IMR-90 (cell line): Measurements from ENCODE around the gene PDXK. TPM values are rescaled to one million over a fixed set of nuclear protein-coding genes. Genes with fewer than 3 reads are reported as not detected.

Source experiments
- ATAC-seq: fragments of 200-7000 bp; cut with Tn5 transposase; 2 replicates; pipeline ENCODE4 v1.9.1; 2020; ENCODE audit warnings: low read depth, mild to moderate bottlenecking, moderate library complexity
- BruUV-seq: library from RNA; stranded (reverse); fragments of 400-500 nt; replicated peaks from 2 replicates; lab custom pipeline; 2021; lab: Mats Ljungman, UMichigan
- CTCF ChIA-PET: fragments of 300-600 bp; formaldehyde crosslinking; extraction: SDS; loops from one replicate; lab custom pipeline; 2021; ENCODE audit warnings: antibody characterized with exemption; lab: Yijun Ruan, JAX
- POLR2A ChIA-PET: fragments of 300-600 bp; sonication (Branson Sonifier 250); formaldehyde crosslinking; loops from one replicate; lab custom pipeline; 2022; ENCODE audit warnings: antibody characterized with exemption; ENCODE audit not compliant: unreplicated experiment; lab: Charles Lee
- DNase-seq: peaks from one replicate; pipeline ENCODE4 v3.0.0; 2013
- H2AFZ ChIP-seq: replicated peaks from 2 replicates; pipeline ENCODE3; 2013; ENCODE audit warnings: low read length, mild to moderate bottlenecking; ENCODE audit not compliant: poor library complexity
- H2AK5ac ChIP-seq: 2 replicates; pipeline ENCODE4 v1.6.1; 2013; ENCODE audit warnings: low read depth, low read length, inconsistent platforms
- H2AK9ac ChIP-seq: replicated peaks from 2 replicates; pipeline ENCODE3; 2013; ENCODE audit warnings: mild to moderate bottlenecking, low read depth, low read length, moderate library complexity; ENCODE audit not compliant: poor library complexity
- H2BK120ac ChIP-seq: 2 replicates; pipeline ENCODE4 v1.6.1; 2013; ENCODE audit warnings: low read depth, low read length, inconsistent platforms
- H2BK15ac ChIP-seq: 3 replicates; pipeline ENCODE4 v1.6.1; 2013; ENCODE audit warnings: low read depth, low read length, inconsistent platforms
- H2BK20ac ChIP-seq: 2 replicates; pipeline ENCODE4 v1.6.1; 2013; ENCODE audit warnings: low read depth, mild to moderate bottlenecking, inconsistent platforms, low read length, moderate library complexity
- H2BK5ac ChIP-seq: 2 replicates; pipeline ENCODE4 v1.6.1; 2013; ENCODE audit warnings: mild to moderate bottlenecking, low read depth, low read length, inconsistent platforms; ENCODE audit not compliant: poor library complexity, severe bottlenecking
- H3K14ac ChIP-seq: replicated peaks from 2 replicates; pipeline ENCODE4 v1.6.1; 2013; ENCODE audit warnings: low read depth, low read length, inconsistent platforms
- H3K18ac ChIP-seq: 2 replicates; pipeline ENCODE4 v1.6.1; 2013; ENCODE audit warnings: low read depth, low read length, control low read depth
- H3K23ac ChIP-seq: 2 replicates; pipeline ENCODE4 v1.6.1; 2013; ENCODE audit warnings: low read depth, low read length, inconsistent platforms
- H3K27ac ChIP-seq: 2 replicates; pipeline ENCODE4 v1.5.1; 2013; ENCODE audit warnings: mild to moderate bottlenecking, control low read depth, low read length; ENCODE audit not compliant: insufficient read depth
- H3K27me3 ChIP-seq: 2 replicates; pipeline ENCODE4 v1.6.1; 2013; ENCODE audit warnings: low read length; ENCODE audit not compliant: control insufficient read depth, insufficient read depth
- H3K36me3 ChIP-seq: 2 replicates; pipeline ENCODE4 v1.6.1; 2013; ENCODE audit warnings: low read length, mixed read lengths; ENCODE audit not compliant: control insufficient read depth, insufficient read depth
- H3K4ac ChIP-seq: 2 replicates; pipeline ENCODE4 v1.6.1; 2013; ENCODE audit warnings: low read depth, low read length, inconsistent platforms
- H3K4me1 ChIP-seq: 2 replicates; pipeline ENCODE4 v1.6.1; 2013; ENCODE audit warnings: low read length, mixed read lengths; ENCODE audit not compliant: control insufficient read depth, insufficient read depth
- H3K4me2 ChIP-seq: 2 replicates; pipeline ENCODE4 v1.6.1; 2013; ENCODE audit warnings: low read depth, mild to moderate bottlenecking, control low read depth, low read length, moderate library complexity
- H3K4me3 ChIP-seq: 2 replicates; pipeline ENCODE4 v1.5.1; 2013; ENCODE audit warnings: low read depth, mild to moderate bottlenecking, control low read depth, low read length, moderate library complexity; ENCODE audit not compliant: insufficient read depth
- H3K56ac ChIP-seq: 2 replicates; pipeline ENCODE4 v1.6.1; 2013; ENCODE audit warnings: low read length, inconsistent platforms; ENCODE audit not compliant: insufficient read depth; ENCODE audit errors: extremely low read depth
- H3K79me1 ChIP-seq, 2 experiments: 2 replicates each; pipeline ENCODE4 v1.6.1; 2013; ENCODE audit warnings: low read length in 2 of 2, inconsistent platforms in 1 of 2, low read depth in 1 of 2
- H3K9ac ChIP-seq: 2 replicates; pipeline ENCODE4 v1.6.1; 2013; ENCODE audit warnings: low read depth, low read length, control low read depth
- H3K9me1 ChIP-seq: 2 replicates; pipeline ENCODE4 v1.6.1; 2013; ENCODE audit warnings: low read length, inconsistent platforms; ENCODE audit not compliant: insufficient read depth
- H3K9me3 ChIP-seq: 2 replicates; pipeline ENCODE4 v1.6.1; 2013; ENCODE audit warnings: low read length; ENCODE audit not compliant: control insufficient read depth, insufficient read depth
- H4K20me1 ChIP-seq: 2 replicates; pipeline ENCODE4 v1.6.1; 2013; ENCODE audit warnings: low read length, inconsistent platforms; ENCODE audit not compliant: insufficient read depth
- H4K5ac ChIP-seq: 2 replicates; pipeline ENCODE4 v1.6.1; 2013; ENCODE audit warnings: mild to moderate bottlenecking, low read depth, low read length, control low read depth
- H4K8ac ChIP-seq, 2 experiments: 2 replicates each; pipeline ENCODE4 v1.6.1; 2013; ENCODE audit warnings: low read depth in 2 of 2, low read length in 2 of 2, control low read depth in 1 of 2, inconsistent platforms in 1 of 2
- H4K91ac ChIP-seq: 2 replicates; pipeline ENCODE4 v1.6.1; 2013; ENCODE audit warnings: low read depth, low read length, inconsistent platforms; ENCODE audit not compliant: insufficient read depth
- BHLHE40 ChIP-seq: fragments of 150-350 bp; IDR thresholded peaks from 2 replicates; pipeline ENCODE4 v1.6.1; 2016; ENCODE audit warnings: mild to moderate bottlenecking, low read depth, low read length
- CEBPB ChIP-seq: IDR thresholded peaks from 2 replicates; pipeline ENCODE4 v1.6.1; 2012; ENCODE audit warnings: low read depth, low read length, improper control_type of control experiment
- CHD1 ChIP-seq: IDR thresholded peaks from 2 replicates; pipeline ENCODE4 v1.6.1; 2012; ENCODE audit warnings: low read depth, low read length, improper control_type of control experiment
- CTCF ChIP-seq: conservative IDR thresholded peaks from 2 replicates; pipeline ENCODE4 v1.5.1; 2012; ENCODE audit warnings: mild to moderate bottlenecking, low read depth, low read length, improper control_type of control experiment
- FOS ChIP-seq: fragments of 150-350 bp; IDR thresholded peaks from 2 replicates; pipeline ENCODE4 v1.6.1; 2016; ENCODE audit warnings: low read depth, low read length
- MAFK ChIP-seq: IDR thresholded peaks from 2 replicates; pipeline ENCODE4 v1.6.1; 2012; ENCODE audit warnings: low read depth, low read length, improper control_type of control experiment
- MAZ ChIP-seq: IDR thresholded peaks from 2 replicates; pipeline ENCODE4 v1.6.1; 2012; ENCODE audit warnings: low read depth, mild to moderate bottlenecking, low read length, improper control_type of control experiment, moderate library complexity, borderline replicate concordance
- MXI1 ChIP-seq: IDR thresholded peaks from 2 replicates; pipeline ENCODE4 v1.6.1; 2012; ENCODE audit warnings: low read depth, mild to moderate bottlenecking, low read length, moderate library complexity, borderline replicate concordance
- NFE2L2 ChIP-seq: fragments of 150-350 bp; IDR thresholded peaks from 2 replicates; pipeline ENCODE4 v1.6.1; 2016; ENCODE audit warnings: low read depth, mild to moderate bottlenecking, low read length
- POLR2A ChIP-seq: IDR thresholded peaks from 2 replicates; pipeline ENCODE4 v1.6.1; 2012; ENCODE audit warnings: mild to moderate bottlenecking, low read depth, low read length
- RAD21 ChIP-seq: IDR thresholded peaks from 2 replicates; pipeline ENCODE4 v1.6.1; 2012; ENCODE audit warnings: low read length, improper control_type of control experiment
- RCOR1 ChIP-seq: IDR thresholded peaks from 2 replicates; pipeline ENCODE4 v1.6.1; 2012; ENCODE audit warnings: mild to moderate bottlenecking, low read length, improper control_type of control experiment; ENCODE audit not compliant: insufficient replicate concordance
- RFX5 ChIP-seq: IDR thresholded peaks from 2 replicates; pipeline ENCODE4 v1.8.0; 2012; ENCODE audit warnings: low read depth, mild to moderate bottlenecking, low read length, moderate library complexity
- SMC3 ChIP-seq: fragments of 150-350 bp; IDR thresholded peaks from 2 replicates; pipeline ENCODE4 v1.6.1; 2016; ENCODE audit warnings: low read depth, mild to moderate bottlenecking, antibody characterized with exemption, low read length, moderate library complexity
- WGBS, 2 experiments: methylation state at CpG; one replicate each; pipeline versions ENCODE4 v1.1.5 to v1.1.7; 2013; ENCODE audit warnings: missing lambda C conversion rate in 2 of 2; ENCODE audit not compliant: insufficient read length in 1 of 2; ENCODE audit errors: extremely low coverage in 2 of 2; 5-methylcytosine and 5-hydroxymethylcytosine counted together
- dilution Hi-C: fragments of 300-500 bp; cut with HindIII; formaldehyde crosslinking; loops from one replicate; pipeline ENCODE4 v1.14.3; 2018; ENCODE audit warnings: low sequenced_read_pairs; ENCODE audit not compliant: unreplicated experiment
- in situ Hi-C: fragments of 300-500 bp; cut with MboI; formaldehyde crosslinking; loops from 3 replicates; pipeline ENCODE4 v1.14.3; 2019; ENCODE audit warnings: low sequenced_read_pairs, inconsistent platforms, mixed read lengths
- intact Hi-C: fragments of 100-400 bp; cut with micrococcal nuclease; formaldehyde crosslinking; loops from 2 replicates; pipeline ENCODE4 v1.10.0; 2022
- polyA plus RNA-seq, 3 experiments: library from polyadenylated mRNA; depleted of rRNA; stranded (reverse); fragments of >200 nt; gene quantifications; 2 replicates each; pipeline ENCODE4 v1.2.3, GENCODE V29; 2012; ENCODE audit warnings: low replicate concordance in 1 of 3
- total RNA-seq: library from RNA; depleted of rRNA; stranded (reverse); fragments of >200 nt; gene quantifications from 2 replicates; pipeline ENCODE4 v1.2.3, GENCODE V29; 2012
- TF ChIP-seq, protein P1 (sequence below): fragments of 150-350 bp; IDR thresholded peaks from 2 replicates; pipeline ENCODE4 v1.6.1; 2017; ENCODE audit warnings: mild to moderate bottlenecking, antibody characterized with exemption, low read length, low read depth
- TF ChIP-seq, protein P2 (sequence below): fragments of 150-350 bp; IDR thresholded peaks from 2 replicates; pipeline ENCODE4 v1.6.1; 2016; ENCODE audit warnings: low read depth, mild to moderate bottlenecking, low read length, moderate library complexity, borderline replicate concordance

The PDXK gene
- total and polyA plus RNA-seq, 2 of the 4 experiments (the other 2 are of a cell fraction), result 155 to 312 TPM

DNA sequence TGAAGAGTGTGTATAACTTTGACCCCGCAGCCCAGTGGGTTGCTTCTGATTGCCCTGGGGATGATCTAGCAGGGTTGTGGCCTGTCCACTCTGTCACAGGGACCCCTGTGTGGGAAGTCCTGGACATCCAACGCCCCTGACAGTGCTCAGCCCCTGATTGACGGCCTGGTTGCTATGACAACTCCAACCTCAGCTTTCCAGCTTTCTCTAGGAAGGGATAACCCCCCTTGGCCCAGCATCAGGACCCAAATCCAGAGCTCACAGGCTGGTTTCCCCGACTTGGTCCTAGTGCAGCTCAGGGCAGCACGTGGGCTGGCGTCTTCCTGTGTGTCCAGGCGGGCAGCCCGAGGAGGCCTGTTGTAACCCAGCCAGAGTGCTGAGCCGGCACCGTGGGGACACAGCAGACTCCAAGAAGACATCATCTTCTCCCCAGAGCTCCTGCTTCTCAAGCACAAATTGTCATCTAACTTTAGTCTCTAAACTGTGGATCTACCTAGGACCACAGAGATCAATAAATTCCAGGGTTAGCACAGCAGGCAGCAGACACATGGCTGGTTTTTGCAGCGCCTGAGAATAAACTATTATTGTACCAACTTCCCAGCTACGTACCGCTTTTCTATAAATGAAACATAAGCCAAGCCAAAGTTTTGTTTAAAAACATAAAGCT lies 18.9 kb upstream of the PDXK start:
- TF ChIP-seq POLR2A, result no peak
- no peak for TF ChIP-seq BHLHE40
- TF ChIP-seq CHD1, result no peak
- no peak for TF ChIP-seq CTCF
- no peak for TF ChIP-seq NFE2L2
- no peak for TF ChIP-seq MXI1
- TF ChIP-seq MAFK, result no peak
- no peak for TF ChIP-seq SMC3
- no peak for TF ChIP-seq RCOR1
- TF ChIP-seq, protein P1, sequence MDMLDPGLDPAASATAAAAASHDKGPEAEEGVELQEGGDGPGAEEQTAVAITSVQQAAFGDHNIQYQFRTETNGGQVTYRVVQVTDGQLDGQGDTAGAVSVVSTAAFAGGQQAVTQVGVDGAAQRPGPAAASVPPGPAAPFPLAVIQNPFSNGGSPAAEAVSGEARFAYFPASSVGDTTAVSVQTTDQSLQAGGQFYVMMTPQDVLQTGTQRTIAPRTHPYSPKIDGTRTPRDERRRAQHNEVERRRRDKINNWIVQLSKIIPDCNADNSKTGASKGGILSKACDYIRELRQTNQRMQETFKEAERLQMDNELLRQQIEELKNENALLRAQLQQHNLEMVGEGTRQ, result no peak
- TF ChIP-seq FOS, result no peak
- no peak for TF ChIP-seq RFX5
- TF ChIP-seq MAZ, result no peak
- no peak for TF ChIP-seq RAD21
- no peak for TF ChIP-seq CEBPB
- TF ChIP-seq, protein P2, sequence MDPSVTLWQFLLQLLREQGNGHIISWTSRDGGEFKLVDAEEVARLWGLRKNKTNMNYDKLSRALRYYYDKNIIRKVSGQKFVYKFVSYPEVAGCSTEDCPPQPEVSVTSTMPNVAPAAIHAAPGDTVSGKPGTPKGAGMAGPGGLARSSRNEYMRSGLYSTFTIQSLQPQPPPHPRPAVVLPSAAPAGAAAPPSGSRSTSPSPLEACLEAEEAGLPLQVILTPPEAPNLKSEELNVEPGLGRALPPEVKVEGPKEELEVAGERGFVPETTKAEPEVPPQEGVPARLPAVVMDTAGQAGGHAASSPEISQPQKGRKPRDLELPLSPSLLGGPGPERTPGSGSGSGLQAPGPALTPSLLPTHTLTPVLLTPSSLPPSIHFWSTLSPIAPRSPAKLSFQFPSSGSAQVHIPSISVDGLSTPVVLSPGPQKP, result no peak
- Histone ChIP-seq H3K4ac (no peak overlapping the region), H4K20me1 (no peaks in the 10 kb centered on the region), H3K56ac (no peak overlapping the region), H2AFZ (no peak overlapping the region), H2BK20ac (no peak overlapping the region), H2AK9ac (no peak overlapping the region), H2AK5ac (no peak overlapping the region), H3K4me1 (peaks cover 5% of the 10 kb centered on the region; the same call in 1 of the 2 replicates), H3K23ac (no peak overlapping the region), H2BK15ac (no peak overlapping the region), H3K18ac (no peak overlapping the region), H3K14ac (no peak overlapping the region), H2BK120ac (no peak overlapping the region), H3K9me3 (no peaks in the 10 kb centered on the region), H3K36me3 (peaks cover 4% of the 10 kb centered on the region; the same call in 1 of the 2 replicates), H3K27ac (no peak overlapping the region), H3K4me2 (no peak overlapping the region), H3K79me1 (no peaks in the 10 kb centered on the region), H2BK5ac (no peak overlapping the region), H3K27me3 (no peaks in the 10 kb centered on the region), H4K8ac (no peak overlapping the region), H3K4me3 (no peak overlapping the region), H3K9ac (no peak overlapping the region), H3K9me1 (no peaks in the 10 kb centered on the region), H4K5ac (no peak overlapping the region), H4K91ac (no peak overlapping the region)
- ChIA-PET POLR2A (no interaction called here), CTCF (no interaction called here)
- dilution Hi-C loops (no loop called here), intact Hi-C loops (no loop called here), in situ Hi-C loops (no loop called here)
- WGBS, 2 experiments, result 52% methylated on average over 3 of the region's 13 CpGs; no CpG with 5 or more reads in 1 of the 2 experiments
- DNase-seq (no peak), ATAC-seq (no peak)
- no TSS peak for BruUV-seq
